A673 (cell line): ENCODE results near the gene OVCH1. TPM values are rescaled to one million over a fixed set of nuclear protein-coding genes. Genes with fewer than 3 reads are reported as not detected.

Experiments
- BruUV-seq: library from RNA; stranded (reverse); fragments of 400-500 nt; replicated peaks from 2 replicates; lab custom pipeline; 2021; lab: Mats Ljungman, UMichigan
- CTCF ChIA-PET: fragments of 300-600 bp; sonication (Branson Sonifier 250); formaldehyde crosslinking; loops from one replicate; lab custom pipeline; 2022; ENCODE audit warnings: antibody characterized with exemption; lab: Charles Lee
- POLR2A ChIA-PET: fragments of 300-600 bp; sonication (Branson Sonifier 250); formaldehyde crosslinking; loops from one replicate; lab custom pipeline; 2022; ENCODE audit warnings: antibody characterized with exemption; ENCODE audit not compliant: low non-redundant PET; lab: Charles Lee
- DNase-seq: peaks from one replicate; pipeline ENCODE4 v3.0.0-alpha.2; 2015; ENCODE audit warnings: low spot score
- H3K27ac ChIP-seq: fragments of 200-600 bp; sonication (generic); 2 replicates; pipeline ENCODE4 v1.5.1; 2016; ENCODE audit warnings: mixed run types, low read depth, mild to moderate bottlenecking, mixed read lengths, antibody characterized with exemption, low read length; ENCODE audit not compliant: poor library complexity, severe bottlenecking
- H3K27me3 ChIP-seq: fragments of 200-600 bp; sonication (generic); replicated peaks from 2 replicates; pipeline ENCODE4 v1.6.1; 2017; ENCODE audit warnings: mixed run types, low read depth, mild to moderate bottlenecking, mixed read lengths, antibody characterized with exemption, low read length; ENCODE audit not compliant: insufficient read depth, poor library complexity
- H3K36me3 ChIP-seq: fragments of 200-600 bp; sonication (generic); 2 replicates; pipeline ENCODE4 v1.6.1; 2016; ENCODE audit warnings: mixed run types, mild to moderate bottlenecking, mixed read lengths, antibody characterized with exemption, low read length; ENCODE audit not compliant: insufficient read depth, poor library complexity, severe bottlenecking
- H3K4me1 ChIP-seq: fragments of 200-600 bp; sonication (generic); 2 replicates; pipeline ENCODE4 v1.6.1; 2017; ENCODE audit warnings: mixed run types, mild to moderate bottlenecking, mixed read lengths, antibody characterized with exemption, low read length; ENCODE audit not compliant: insufficient read depth, poor library complexity, severe bottlenecking
- H3K4me3 ChIP-seq: fragments of 200-600 bp; sonication (generic); 2 replicates; pipeline ENCODE4 v1.5.1; 2016; ENCODE audit warnings: low read depth, mixed run types, mild to moderate bottlenecking, mixed read lengths, low read length; ENCODE audit not compliant: poor library complexity, severe bottlenecking
- H3K9me3 ChIP-seq: fragments of 200-600 bp; sonication (generic); 2 replicates; pipeline ENCODE4 v1.6.1; 2016; ENCODE audit warnings: mixed run types, low read depth, mild to moderate bottlenecking, mixed read lengths, antibody characterized with exemption, low read length; ENCODE audit not compliant: poor library complexity, severe bottlenecking
- CTCF ChIP-seq: fragments of 300-800, 200-600 bp; sonication (generic); conservative IDR thresholded peaks from 2 replicates; pipeline ENCODE4 v1.5.1; 2017; ENCODE audit warnings: low read depth, mild to moderate bottlenecking, antibody characterized with exemption, low read length, moderate library complexity, mixed read lengths
- EZH2 ChIP-seq: fragments of 200-600 bp; sonication (generic); IDR thresholded peaks from 2 replicates; pipeline ENCODE4 v1.6.1; 2017; ENCODE audit warnings: borderline replicate concordance, low read depth, mild to moderate bottlenecking, mixed read lengths, antibody characterized with exemption, low read length; ENCODE audit not compliant: poor library complexity, severe bottlenecking
- intact Hi-C: fragments of 100-400 bp; cut with micrococcal nuclease; formaldehyde crosslinking; loops from one replicate; pipeline ENCODE4 v1.10.0; 2022; ENCODE audit not compliant: unreplicated experiment
- total RNA-seq: library from RNA; stranded (reverse); gene quantifications from 2 replicates; pipeline ENCODE4 v1.2.3, GENCODE V29; 2021

The OVCH1 gene
- total RNA-seq, 1 experiment from 2014 or later, result 0.09 TPM

- intact Hi-C loops, result no loop called here
- DNase-seq, result no peak
- ChIA-PET CTCF (no interaction called here), POLR2A (no interaction called here)
- peaks cover 10% of the 10 kb centered on the region for H3K27me3 ChIP-seq
- BruUV-seq, result no TSS peak
- no peaks in the 10 kb centered on the region for H3K4me1 ChIP-seq
- no peak for TF ChIP-seq EZH2
- no peak for TF ChIP-seq CTCF
- no peak overlapping the region for H3K4me3 ChIP-seq
- H3K36me3 ChIP-seq, result no peaks in the 10 kb centered on the region
- H3K27ac ChIP-seq, result no peak overlapping the region
- no peaks in the 10 kb centered on the region for H3K9me3 ChIP-seq
These were observed 50.1 kb downstream of the OVCH1 start for GRCh38 chr12:29447285-29447975.

GRCh38 chr12:29439506-29439905 is 58.0 kb downstream of the OVCH1 start:
- Histone ChIP-seq H3K27ac (no peak overlapping the region), H3K4me1 (no peaks in the 10 kb centered on the region), H3K36me3 (no peaks in the 10 kb centered on the region), H3K4me3 (no peak overlapping the region), H3K27me3 (no peaks in the 10 kb centered on the region), H3K9me3 (no peaks in the 10 kb centered on the region)
- no peak for TF ChIP-seq EZH2
- no peak for TF ChIP-seq CTCF
- no peak for DNase-seq
- CTCF ChIA-PET, result no interaction called here
- BruUV-seq, result no TSS peak
- intact Hi-C loops, result no loop called here
- POLR2A ChIA-PET, result no interaction called here

- Histone ChIP-seq H3K27ac (no peak overlapping the region), H3K27me3 (no peaks in the 10 kb centered on the region), H3K36me3 (no peaks in the 10 kb centered on the region), H3K9me3 (no peaks in the 10 kb centered on the region), H3K4me3 (no peak overlapping the region), H3K4me1 (no peaks in the 10 kb centered on the region)
- BruUV-seq, result no TSS peak
- CTCF ChIA-PET, result no interaction called here
- no peak for DNase-seq
- intact Hi-C loops, result no loop called here
- POLR2A ChIA-PET, result no interaction called here
- TF ChIP-seq EZH2 (no peak), CTCF (no peak)
These were observed 58.6 kb downstream of the OVCH1 start for GRCh38 chr12:29438752-29439408.
